ENCODE measurements around the gene ANP32A.

The ANP32A gene

GRCh38 chr15:68819495-68820294 lies 1.0 kb downstream of the ANP32A start:
- DNase-seq, result peak; percentile 80

- DNase-seq, result peak; percentile 76
These were observed 1.8 kb downstream of the ANP32A start for GRCh38 chr15:68818769-68819494.

GRCh38 chr15:68818066-68818768 lies 2.5 kb downstream of the ANP32A start:
- DNase-seq, result peak; percentile 91

GRCh38 chr15:68817304-68818065 lies 3.2 kb downstream of the ANP32A start:
- peak; percentile 78 for DNase-seq

- peak; percentile 12 for DNase-seq
These were observed 3.8 kb downstream of the ANP32A start for GRCh38 chr15:68816795-68817303.

GRCh38 chr15:68816158-68816557 lies 4.5 kb downstream of the ANP32A start:
- no peak for DNase-seq

- peak; percentile 40 for DNase-seq
These were observed 5.1 kb downstream of the ANP32A start for GRCh38 chr15:68815598-68815997.

- no peak for DNase-seq
These were observed 6.1 kb downstream of the ANP32A start for GRCh38 chr15:68814596-68814995.

- peak; percentile 56 for DNase-seq
These were observed 7.9 kb downstream of the ANP32A start for GRCh38 chr15:68812597-68813431.

GRCh38 chr15:68812069-68812468 lies 8.6 kb downstream of the ANP32A start:
- DNase-seq, result no peak

- DNase-seq, result no peak
These were observed 11.2 kb downstream of the ANP32A start for GRCh38 chr15:68809517-68809916.

- no peak for DNase-seq
These were observed 11.9 kb downstream of the ANP32A start for GRCh38 chr15:68808770-68809169.

GRCh38 chr15:68808091-68808490 lies 12.6 kb downstream of the ANP32A start:
- no peak for DNase-seq

GRCh38 chr15:68807249-68807648 lies 13.4 kb downstream of the ANP32A start:
- no peak for DNase-seq

- no peak for DNase-seq
These were observed 14.3 kb downstream of the ANP32A start for GRCh38 chr15:68806220-68807060.

- DNase-seq, result no peak
These were observed 18.3 kb downstream of the ANP32A start for GRCh38 chr15:68802373-68802772.

- no peak for DNase-seq
These were observed 19.0 kb downstream of the ANP32A start for GRCh38 chr15:68801572-68802148.

GRCh38 chr15:68800875-68801274 lies 19.8 kb downstream of the ANP32A start:
- DNase-seq, result no peak

GRCh38 chr15:68798346-68799094 lies 22.2 kb downstream of the ANP32A start:
- DNase-seq, result no peak

Measured in fibroblast of skin of right biceps (primary cell).